HG03175 (cell line): ENCODE results near the gene ARID3A.
A peak's percentile ranks its signal among the peaks of the same experiment; 100 is the strongest.
"Not testable (repeated sequence)": the region's sequence is repeated elsewhere in the genome, so short reads cannot be mapped to it uniquely, and the experiment has no call there.

Source experiments
- ATAC-seq: cut with Tn5 transposase; IDR thresholded peaks from one replicate; pipeline ENCODE4 v1.9.1; 2021; ENCODE audit warnings: mild to moderate bottlenecking, moderate library complexity; ENCODE audit not compliant: unreplicated experiment

ARID3A gene

GRCh38 chr19:925526-926322, at the start of gene ARID3A:
TSS of gene ARID3A (plus strand) at chr19:926035. CDS start at chr19:929529, 3,494 bp downstream.
- peak; percentile 62 for ATAC-seq

DNA sequence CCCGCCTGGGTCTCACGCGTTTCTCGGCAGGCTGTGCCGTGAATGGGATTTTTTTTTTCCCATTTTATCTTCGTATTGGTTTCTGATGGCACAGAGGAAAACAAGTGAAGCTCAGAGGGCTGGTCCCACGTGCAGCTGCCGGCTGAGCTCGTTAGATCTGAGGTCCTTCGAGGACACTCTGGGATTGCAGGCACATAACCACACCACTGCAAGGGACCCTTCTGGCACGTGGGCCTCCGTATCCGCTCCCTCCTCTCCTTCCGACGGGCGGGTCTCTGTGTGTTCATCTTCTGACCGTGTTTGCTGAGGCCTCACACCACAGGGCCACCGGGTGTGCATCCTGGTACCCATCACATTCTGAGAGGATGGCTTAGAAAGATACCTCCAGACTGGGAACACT, 49.7 kb upstream of the ARID3A start:
- ATAC-seq, result no peak

- no peak for ATAC-seq
These were observed 49.0 kb upstream of the ARID3A start for GRCh38 chr19:876780-877314.

DNA sequence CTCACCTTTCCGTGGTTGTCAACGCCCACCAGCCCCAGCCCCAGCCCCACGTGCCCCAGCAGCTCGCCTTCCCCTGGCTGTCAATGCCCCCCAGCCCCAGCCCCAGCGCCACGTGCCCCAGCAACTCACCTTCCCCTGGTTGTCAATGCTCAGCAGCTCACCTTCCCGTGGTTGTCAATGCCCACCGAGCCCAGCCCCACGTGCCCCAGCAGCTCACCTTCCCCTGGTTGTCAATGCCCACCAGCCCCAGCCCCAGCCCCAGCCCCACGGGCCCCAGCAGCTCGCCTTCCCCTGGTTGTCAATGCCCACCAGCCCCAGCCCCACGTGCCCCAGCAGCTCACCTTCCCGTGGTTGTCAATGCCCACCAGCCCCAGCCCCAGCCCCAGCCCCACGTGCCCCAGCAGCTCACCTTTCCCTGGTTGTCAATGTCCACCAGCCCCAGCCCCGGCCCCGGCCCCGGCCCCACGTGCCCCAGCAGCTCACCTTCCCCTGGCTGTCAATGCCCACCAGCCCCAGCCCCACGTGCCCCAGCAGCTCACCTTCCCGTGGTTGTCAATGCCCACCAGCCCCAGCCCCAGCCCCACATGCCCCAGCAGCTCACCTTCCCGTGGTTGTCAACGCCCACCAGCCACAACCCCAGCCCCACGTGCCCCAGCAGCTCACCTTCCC, 47.7 kb upstream of the ARID3A start:
- ATAC-seq, result not testable (repeated sequence)

DNA sequence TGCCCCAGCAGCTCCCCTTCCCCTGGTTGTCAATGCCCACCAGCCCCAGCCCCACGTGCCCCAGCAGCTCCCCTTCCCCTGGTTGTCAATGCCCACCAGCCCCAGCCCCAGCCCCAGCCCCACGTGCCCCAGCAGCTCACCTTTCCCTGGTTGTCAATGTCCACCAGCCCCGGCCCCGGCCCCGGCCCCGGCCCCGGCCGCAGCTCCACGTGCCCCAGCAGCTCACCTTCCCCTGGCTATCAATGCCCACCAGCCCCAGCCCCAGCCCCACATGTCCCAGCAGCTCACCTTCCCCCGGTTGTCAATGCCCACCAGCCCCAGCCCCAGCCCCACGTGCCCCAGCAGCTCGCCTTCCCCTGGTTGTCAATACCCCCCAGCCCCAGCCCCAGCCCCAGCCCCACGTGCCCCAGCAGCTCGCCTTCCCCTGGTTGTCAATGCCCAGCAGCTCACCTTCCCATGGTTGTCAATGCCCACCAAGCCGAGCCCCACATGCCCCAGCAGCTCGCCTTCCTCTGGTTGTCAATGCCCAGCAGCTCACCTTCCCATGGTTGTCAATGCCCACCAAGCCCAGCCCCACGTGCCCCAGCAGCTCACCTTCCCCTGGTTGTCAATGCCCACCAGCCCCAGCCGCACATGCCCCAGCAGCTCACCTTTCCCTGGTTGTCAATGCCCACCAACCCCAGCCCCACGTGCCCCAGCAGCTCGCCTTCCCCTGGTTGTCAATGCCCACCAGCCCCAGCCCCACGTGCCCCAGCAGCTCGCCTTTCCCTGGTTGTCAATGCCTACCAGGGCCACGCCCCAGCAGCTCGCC, 46.9 kb upstream of the ARID3A start:
- not testable (repeated sequence) for ATAC-seq

DNA sequence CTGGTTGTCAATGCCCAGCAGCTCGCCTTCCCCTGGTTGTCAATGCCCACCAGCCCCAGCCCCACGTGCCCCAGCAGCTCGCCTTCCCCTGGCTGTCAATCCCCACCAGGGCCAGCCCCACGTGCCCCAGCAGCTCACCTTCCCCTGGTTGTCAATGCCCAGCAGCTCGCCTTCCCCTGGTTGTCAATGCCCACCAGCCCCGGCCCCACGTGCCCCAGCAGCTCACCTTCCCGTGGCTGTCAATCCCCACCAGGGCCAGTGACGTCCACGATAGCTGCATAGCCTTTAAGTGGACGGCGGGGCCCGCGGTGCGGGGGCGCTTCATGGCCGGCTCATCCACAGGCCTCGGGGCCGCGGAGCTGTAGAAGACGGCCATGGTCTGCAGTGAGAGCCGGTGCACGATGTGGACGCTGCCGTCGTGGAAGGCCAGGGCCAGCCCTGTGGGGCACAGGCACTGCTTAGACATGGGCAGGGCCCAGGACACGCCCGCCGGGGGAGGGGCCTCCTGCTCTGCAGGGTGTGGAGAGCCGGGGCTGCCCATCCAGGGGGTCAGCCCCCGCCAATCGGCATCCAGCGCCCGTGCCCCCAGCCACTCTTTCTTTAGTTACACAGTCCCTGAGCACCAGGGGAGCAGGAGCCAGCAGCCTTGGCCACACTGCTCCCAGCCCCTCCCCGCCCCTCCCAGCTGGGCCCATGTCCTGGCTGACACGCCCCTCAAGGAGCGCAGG, 46.0 kb upstream of the ARID3A start:
- ATAC-seq, result no peak

DNA sequence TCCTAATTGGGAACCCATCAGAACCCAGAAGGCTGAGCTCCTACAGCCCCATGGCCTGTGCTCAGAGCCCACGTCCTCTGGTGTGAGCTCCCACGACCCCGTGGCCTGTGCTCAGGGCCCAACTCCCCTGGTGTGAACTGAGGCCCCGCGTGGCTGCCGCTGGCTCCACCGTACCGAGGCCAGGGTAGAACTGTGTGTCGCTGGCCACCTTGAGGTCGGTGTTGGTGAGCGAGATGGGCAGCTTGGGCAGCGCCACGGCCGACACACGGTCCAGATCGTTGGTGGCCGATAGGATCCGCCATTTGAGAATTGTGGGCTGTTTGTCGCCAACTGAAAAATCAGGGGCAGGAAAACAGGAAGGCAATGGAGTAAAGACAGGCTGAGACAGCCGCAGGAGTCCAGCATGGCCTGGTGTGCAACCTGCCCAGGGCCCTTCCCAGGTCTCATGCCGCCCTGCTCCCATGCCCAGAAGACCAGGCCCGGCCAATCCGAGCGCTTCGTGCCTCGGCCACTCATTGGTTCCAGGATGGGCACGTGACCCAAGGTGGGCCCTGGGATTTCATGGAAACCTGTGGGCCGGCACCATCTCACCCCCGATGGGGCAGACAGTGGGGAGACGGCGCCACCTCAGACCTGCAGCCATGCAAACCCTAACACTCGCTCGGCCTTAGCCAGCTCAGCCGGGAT, 44.3 kb upstream of the ARID3A start:
- no peak for ATAC-seq

DNA sequence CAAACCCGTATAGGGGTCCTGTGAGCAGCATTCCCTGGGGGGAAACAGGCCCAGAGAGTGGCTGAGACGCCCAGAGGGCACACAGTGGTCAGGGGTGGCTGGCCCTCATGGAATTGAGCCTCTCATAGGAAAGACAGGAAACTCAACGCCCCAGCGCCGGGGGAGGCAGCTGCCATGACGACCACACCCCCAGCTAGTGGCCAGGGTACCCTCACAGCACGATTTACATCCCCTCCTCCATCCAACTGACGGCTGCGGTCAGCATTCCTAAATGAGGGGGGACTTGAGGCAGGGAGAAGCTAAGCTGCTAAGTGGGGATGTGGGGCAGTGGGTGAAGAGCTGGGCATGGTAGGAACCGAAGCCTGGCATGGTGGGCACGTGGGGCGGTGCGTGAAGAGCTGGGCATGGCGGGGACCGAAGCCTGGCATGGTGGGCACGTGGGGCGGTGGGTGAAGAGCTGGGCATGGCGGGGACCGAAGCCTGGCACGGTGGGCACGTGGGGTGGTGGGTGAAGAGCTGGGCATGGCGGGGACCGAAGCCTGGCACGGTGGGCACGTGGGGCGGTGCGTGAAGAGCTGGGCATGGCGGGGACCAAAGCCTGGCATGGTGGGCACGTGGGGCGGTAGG, 42.9 kb upstream of the ARID3A start:
- no peak for ATAC-seq

DNA sequence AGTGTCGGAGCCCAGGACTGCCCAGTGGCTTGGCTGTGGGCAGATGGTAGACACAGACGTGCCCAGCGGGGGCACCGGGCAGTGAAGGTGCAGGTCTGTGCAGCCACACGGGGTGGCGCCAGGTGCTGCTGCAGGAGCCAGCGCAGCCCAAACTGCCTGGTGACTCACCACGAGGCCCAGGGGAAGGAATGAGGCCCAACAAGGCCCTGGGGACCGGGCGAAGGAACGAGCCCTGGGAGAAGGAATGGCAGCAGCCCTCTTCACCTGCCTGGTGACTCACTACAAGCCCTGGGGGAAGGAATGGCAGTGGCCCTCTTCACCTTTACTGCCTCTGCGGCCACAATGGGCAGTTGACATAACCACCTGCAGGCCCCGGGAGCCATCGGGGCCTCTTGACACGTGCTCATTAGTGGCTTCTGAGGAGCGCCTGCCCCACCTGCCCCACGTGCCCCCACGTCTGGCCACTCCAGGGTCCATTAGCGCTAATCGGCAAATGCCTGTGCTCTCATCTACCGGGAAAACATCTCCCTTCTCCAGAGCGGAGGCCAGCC, 42.1 kb upstream of the ARID3A start:
- no peak for ATAC-seq

DNA sequence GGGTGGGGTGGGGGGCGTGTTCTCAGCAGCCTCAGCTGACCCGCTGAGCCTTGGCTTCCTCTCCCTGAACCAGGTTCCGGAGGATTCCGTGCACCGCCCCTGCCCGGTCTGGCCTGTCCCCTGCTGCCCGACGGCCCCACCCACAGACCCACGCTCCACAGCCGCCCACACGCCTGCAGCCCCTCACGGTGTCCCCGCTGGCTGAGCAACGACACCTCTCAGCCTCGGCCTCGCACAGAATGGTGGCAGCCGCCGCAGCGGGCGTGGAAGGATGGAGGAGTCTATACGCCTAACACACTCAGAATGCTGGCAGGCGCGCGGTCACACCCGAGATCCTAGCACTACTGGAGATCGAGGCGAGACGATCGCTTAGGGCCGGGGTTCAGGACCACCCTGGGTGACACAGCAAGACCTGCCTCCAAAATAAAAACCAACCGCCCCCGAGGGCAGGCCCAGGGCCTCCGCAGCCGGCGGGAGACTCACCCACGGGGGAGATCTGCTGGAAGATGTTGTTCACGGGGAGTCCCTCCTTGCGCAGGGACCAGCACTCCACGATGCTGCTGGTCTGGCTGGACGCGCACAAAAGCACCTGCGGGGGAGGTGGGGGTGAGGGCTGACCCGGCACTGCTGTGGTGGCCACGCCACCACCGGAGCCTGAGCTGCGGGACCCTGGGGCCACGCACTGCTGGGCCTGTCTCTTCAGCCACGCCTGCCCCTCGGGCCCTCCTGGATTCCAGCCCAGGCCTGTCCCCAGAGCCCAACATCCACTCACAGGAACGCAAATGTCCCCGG, 41.2 kb upstream of the ARID3A start:
- ATAC-seq, result no peak

GRCh38 chr19:885536-886224, 40.2 kb upstream of the ARID3A start:
- no peak for ATAC-seq

DNA sequence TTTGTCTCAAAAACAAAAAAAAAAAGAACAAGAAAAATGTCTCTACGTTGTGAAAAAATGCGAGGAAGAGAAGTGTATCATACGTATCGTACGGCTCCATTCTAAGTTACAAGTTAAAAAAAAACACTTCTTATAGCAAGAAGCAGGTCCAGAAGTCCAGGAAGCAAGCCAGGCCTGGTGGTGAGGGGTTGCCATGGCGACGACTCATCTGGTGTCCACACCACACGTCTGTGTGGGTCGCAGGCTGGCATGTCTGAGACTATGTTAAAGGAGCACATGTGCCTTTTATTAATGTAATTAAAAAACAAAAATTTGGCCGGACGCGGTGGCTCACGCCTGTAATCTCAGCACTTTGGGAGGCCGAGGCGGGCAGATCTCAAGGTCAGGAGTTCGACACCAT, 38.8 kb upstream of the ARID3A start:
- no peak for ATAC-seq

GRCh38 chr19:887599-887998, 38.2 kb upstream of the ARID3A start:
- ATAC-seq, result no peak

DNA sequence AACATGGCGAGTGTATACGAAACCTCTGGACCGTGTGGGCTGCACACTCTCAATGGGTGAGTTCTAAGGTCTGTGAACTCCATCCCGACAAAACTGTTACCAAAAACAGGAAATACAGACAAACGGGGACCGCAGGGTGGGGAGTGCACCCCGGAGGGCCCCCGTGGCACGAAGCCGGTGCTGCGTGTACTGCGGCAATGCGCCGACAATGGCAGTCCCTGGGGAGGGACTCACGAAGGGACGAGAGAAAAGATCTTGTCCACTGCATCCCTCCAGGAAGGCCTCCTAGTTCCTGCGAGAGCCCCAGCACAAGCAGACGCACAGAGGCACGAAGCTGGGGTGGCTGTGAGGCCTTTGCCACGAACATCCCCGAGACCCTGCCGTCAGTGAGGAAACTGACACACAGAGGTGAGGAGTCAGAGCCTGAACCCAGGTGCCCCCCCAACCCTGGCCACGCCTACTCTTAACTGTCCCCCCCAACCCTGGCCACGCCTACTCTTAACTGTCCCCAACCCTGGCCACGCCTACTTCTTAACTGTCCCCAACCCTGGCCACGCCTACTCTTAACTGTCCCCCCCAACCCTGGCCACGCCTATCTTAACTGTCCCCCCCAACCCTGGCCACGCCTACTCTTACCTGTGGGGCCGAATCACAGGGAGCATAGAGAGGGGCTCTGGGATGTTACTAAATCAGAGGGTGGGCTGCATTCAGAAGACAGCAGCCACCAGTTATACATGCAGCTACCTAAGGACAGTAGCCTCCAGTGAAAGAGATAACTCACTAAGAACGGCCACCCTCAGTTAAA, 37.1 kb upstream of the ARID3A start:
- ATAC-seq, result no peak

- ATAC-seq, result no peak
These were observed 36.1 kb upstream of the ARID3A start for GRCh38 chr19:889662-890295.

DNA sequence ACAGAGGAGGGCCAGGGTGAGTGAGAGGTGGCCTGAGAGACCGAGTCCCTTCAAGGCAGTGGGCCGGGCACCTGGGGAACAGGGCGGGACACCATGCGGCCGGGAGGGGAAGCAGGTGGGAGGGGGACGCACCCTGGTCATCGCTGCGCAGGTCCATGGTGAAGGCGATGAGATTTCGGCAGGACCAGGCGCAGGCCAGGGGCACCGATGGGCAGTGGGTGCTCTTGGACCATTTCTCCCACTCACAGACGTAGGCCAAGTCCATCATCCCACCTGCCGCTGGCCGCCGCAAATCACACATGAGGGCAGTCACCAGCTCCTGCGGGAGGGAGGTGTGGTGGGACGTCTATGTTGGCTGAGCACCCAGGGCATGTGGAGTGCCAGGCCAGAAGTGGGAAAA, 35.0 kb upstream of the ARID3A start:
- no peak for ATAC-seq
